Hepatocyte (in vitro differentiated cells): ENCODE measurements around the gene MAST3.
"Not testable (repeated sequence)": the region's sequence is repeated elsewhere in the genome, so short reads cannot be mapped to it uniquely, and the experiment has no call there.

ENCODE experiments used
- CTCF ChIP-seq: fragments of 200-600 bp; sonication (generic); IDR thresholded peaks from 2 replicates; pipeline ENCODE4 v1.5.1; 2016; ENCODE audit warnings: antibody characterized with exemption, mild to moderate bottlenecking; ENCODE audit not compliant: poor library complexity
- EZH2 ChIP-seq: fragments of 200-600 bp; sonication (generic); IDR thresholded peaks from 2 replicates; pipeline ENCODE4 v1.6.1; 2016; ENCODE audit warnings: antibody characterized with exemption, mild to moderate bottlenecking, borderline replicate concordance
- EZH2phosphoT487 ChIP-seq: fragments of 200-600 bp; sonication (generic); IDR thresholded peaks from one replicate; pipeline ENCODE4 v1.6.1; 2018; ENCODE audit warnings: antibody characterized with exemption, mild to moderate bottlenecking, low read depth, moderate library complexity; ENCODE audit not compliant: unreplicated experiment, severe bottlenecking

- TF ChIP-seq CTCF, EZH2, EZH2phosphoT487: not testable (repeated sequence)
These were observed 8.5 kb upstream of the MAST3 start for GRCh38 chr19:18089096-18089541.
